ENCODE measurements around the gene PAX8. TPM values are rescaled to one million over a fixed set of nuclear protein-coding genes. Genes with fewer than 3 reads are reported as not detected.
"Not testable (repeated sequence)": the region's sequence is repeated elsewhere in the genome, so short reads cannot be mapped to it uniquely, and the experiment has no call there.

PAX8 gene
- total RNA-seq, 8 experiments from 2014 or later, result 0.27 to 10.1 (median 3.5) TPM

GRCh38 chr2:113284999-113285398, 6.3 kb upstream of the PAX8 start:
- H3K4me1 ChIP-seq (replicated peaks in 1 of 2); H3K4me3 ChIP-seq; H3K27ac ChIP-seq; in situ Hi-C loops (cut with MboI; ENCODE audit: low pct_unique_long_range_greater_than_20kb in 2 of 9, low sequenced_read_pairs in 9 of 9, unreplicated experiment in 9 of 9): not testable (repeated sequence)
- 0 to 83% (median 63%) methylated on average over 1 to 3 of the region's 6 CpGs; no CpG with 5 or more reads in 2 of the 10 experiments for WGBS, 10 experiments
- peak in 3 of 8 experiments; percentile 60 to 80 (median 75) for ATAC-seq (replicated peaks in 6 of 8)

- H3K4me1 ChIP-seq (replicated peaks in 1 of 2), result peaks cover 0 to 5% of the 10 kb centered on the region in 2 donors
- no peak overlapping the region for H3K27ac ChIP-seq
- WGBS, 10 experiments, result 83% methylated on average over 1 of the region's 1 CpG; no CpG with 5 or more reads in 9 of the 10 experiments
- ATAC-seq (replicated peaks in 6 of 8), result peak in 1 of 8 experiments; percentile 9
- in situ Hi-C loops (cut with MboI; ENCODE audit: low pct_unique_long_range_greater_than_20kb in 2 of 9, low sequenced_read_pairs in 9 of 9, unreplicated experiment in 9 of 9), result no loop called here
- H3K4me3 ChIP-seq, result no peak overlapping the region
Measured at GRCh38 chr2:113284476-113284875, 5.8 kb upstream of the PAX8 start.

GRCh38 chr2:113283704-113284284, 5.1 kb upstream of the PAX8 start:
- WGBS, 10 experiments, result 0% methylated on average over 1 of the region's 3 CpGs; no CpG with 5 or more reads in 8 of the 10 experiments
- Histone ChIP-seq H3K4me3 (no peak overlapping the region), H3K4me1 (replicated peaks in 1 of 2) (peaks cover 0 to 5% of the 10 kb centered on the region in 2 donors), H3K27ac (no peak overlapping the region)
- in situ Hi-C loops (cut with MboI; ENCODE audit: low pct_unique_long_range_greater_than_20kb in 2 of 9, low sequenced_read_pairs in 9 of 9, unreplicated experiment in 9 of 9), result no loop called here
- peak in 6 of 8 experiments; percentile 60 to 98 (median 82) for ATAC-seq (replicated peaks in 6 of 8)

- 17 to 89% (median 57%) methylated on average over 1 to 9 of the region's 12 CpGs for WGBS, 10 experiments
- in situ Hi-C loops (cut with MboI; ENCODE audit: low pct_unique_long_range_greater_than_20kb in 2 of 9, low sequenced_read_pairs in 9 of 9, unreplicated experiment in 9 of 9), result no loop called here
- Histone ChIP-seq H3K4me1 (replicated peaks in 1 of 2) (peaks cover 0 to 5% of the 10 kb centered on the region in 2 donors), H3K4me3 (no peak overlapping the region), H3K27ac (no peak overlapping the region)
- ATAC-seq (replicated peaks in 6 of 8), result peak in 5 of 8 experiments; percentile 15 to 44 (median 27)
Measured at GRCh38 chr2:113282747-113283533, 4.2 kb upstream of the PAX8 start.

GRCh38 chr2:113281910-113282746, 3.4 kb upstream of the PAX8 start:
- WGBS, 10 experiments, result 0 to 97% (median 79%) methylated on average over 2 to 9 of the region's 12 CpGs
- in situ Hi-C loops (cut with MboI; ENCODE audit: low pct_unique_long_range_greater_than_20kb in 2 of 9, low sequenced_read_pairs in 9 of 9, unreplicated experiment in 9 of 9), result no loop called here
- H3K27ac ChIP-seq, result no peak overlapping the region

GRCh38 chr2:113278073-113278741, 514 bp downstream of the PAX8 start:
- in situ Hi-C loops (cut with MboI; ENCODE audit: low pct_unique_long_range_greater_than_20kb in 2 of 9, low sequenced_read_pairs in 9 of 9, unreplicated experiment in 9 of 9), result no loop called here
- peak in 1 of 8 experiments; percentile 8 for ATAC-seq (replicated peaks in 6 of 8)
- no peak overlapping the region for H3K4me3 ChIP-seq
- no peak overlapping the region for H3K27ac ChIP-seq
- WGBS, 10 experiments, result 0 to 80% (median 20%) methylated on average over 1 to 7 of the region's 49 CpGs; no CpG with 5 or more reads in 2 of the 10 experiments
- peaks cover 5 to 14% of the 10 kb centered on the region in 2 donors for H3K4me1 ChIP-seq (replicated peaks in 1 of 2)

More at GRCh38 chr2:113281910-113282746, 3.4 kb upstream of the PAX8 start:
- H3K4me3 ChIP-seq, result no peak overlapping the region
- H3K4me1 ChIP-seq (replicated peaks in 1 of 2), result peaks cover 0 to 8% of the 10 kb centered on the region in 2 donors
- ATAC-seq (replicated peaks in 6 of 8), result peak in 1 of 8 experiments; percentile 60

GRCh38 chr2:113277474-113278072, 1.1 kb downstream of the PAX8 start:
- H3K27ac ChIP-seq, result no peak overlapping the region
- peak overlapping the region in 4 of 5 donors; percentile 1 to 11 (median 7) for H3K4me3 ChIP-seq
- in situ Hi-C loops (cut with MboI; ENCODE audit: low pct_unique_long_range_greater_than_20kb in 2 of 9, low sequenced_read_pairs in 9 of 9, unreplicated experiment in 9 of 9), result no loop called here
- ATAC-seq (replicated peaks in 6 of 8), result peak in 6 of 8 experiments; percentile 56 to 95 (median 86)
- H3K4me1 ChIP-seq (replicated peaks in 1 of 2), result peaks cover 5 to 9% of the 10 kb centered on the region in 2 donors
- 0 to 20% (median 5%) methylated on average over 1 to 5 of the region's 56 CpGs; no CpG with 5 or more reads in 3 of the 10 experiments for WGBS, 10 experiments

- Histone ChIP-seq H3K4me1 (replicated peaks in 1 of 2) (peaks cover 5 to 9% of the 10 kb centered on the region in 2 donors), H3K27ac (no peak overlapping the region), H3K4me3 (peak overlapping the region in 3 of 5 donors; percentile 1 to 11 (median 5))
- in situ Hi-C loops (cut with MboI; ENCODE audit: low pct_unique_long_range_greater_than_20kb in 2 of 9, low sequenced_read_pairs in 9 of 9, unreplicated experiment in 9 of 9), result no loop called here
- peak in 6 of 8 experiments; percentile 34 to 85 (median 74) for ATAC-seq (replicated peaks in 6 of 8)
- WGBS, 10 experiments, result 3 to 27% (median 7%) methylated on average over 2 to 9 of the region's 41 CpGs; no CpG with 5 or more reads in 3 of the 10 experiments
Measured at GRCh38 chr2:113276761-113277425, 1.8 kb downstream of the PAX8 start.

- ATAC-seq (replicated peaks in 6 of 8), result no peak
- Histone ChIP-seq H3K27ac (no peak overlapping the region), H3K4me1 (replicated peaks in 1 of 2) (peaks cover 5 to 9% of the 10 kb centered on the region in 2 donors), H3K4me3 (no peak overlapping the region)
- in situ Hi-C loops (cut with MboI; ENCODE audit: low pct_unique_long_range_greater_than_20kb in 2 of 9, low sequenced_read_pairs in 9 of 9, unreplicated experiment in 9 of 9), result no loop called here
- WGBS, 10 experiments, result 4 to 54% (median 18%) methylated on average over 4 to 17 of the region's 18 CpGs
Measured at GRCh38 chr2:113276216-113276760, 2.4 kb downstream of the PAX8 start.

- no peak overlapping the region for H3K4me3 ChIP-seq
- peaks cover 5 to 9% of the 10 kb centered on the region in 2 donors for H3K4me1 ChIP-seq (replicated peaks in 1 of 2)
- in situ Hi-C loops (cut with MboI; ENCODE audit: low pct_unique_long_range_greater_than_20kb in 2 of 9, low sequenced_read_pairs in 9 of 9, unreplicated experiment in 9 of 9), result no loop called here
- no peak overlapping the region for H3K27ac ChIP-seq
- ATAC-seq (replicated peaks in 6 of 8), result no peak
- 3 to 88% (median 13%) methylated on average over 10 to 33 of the region's 38 CpGs for WGBS, 10 experiments
Measured at GRCh38 chr2:113275556-113276215, 3.0 kb downstream of the PAX8 start.

GRCh38 chr2:113274432-113274831, 4.3 kb downstream of the PAX8 start:
- no peak overlapping the region for H3K27ac ChIP-seq
- no peak for ATAC-seq (replicated peaks in 6 of 8)
- in situ Hi-C loops (cut with MboI; ENCODE audit: low pct_unique_long_range_greater_than_20kb in 2 of 9, low sequenced_read_pairs in 9 of 9, unreplicated experiment in 9 of 9), result loop anchor here in 1 of 9 experiments (25.0 kb wide), 1 partner anchor 88 kb away; no protein-coding TSS in a partner anchor
- H3K4me3 ChIP-seq, result no peak overlapping the region
- peaks cover 5 to 9% of the 10 kb centered on the region in 2 donors for H3K4me1 ChIP-seq (replicated peaks in 1 of 2)
